Neural cell (in vitro differentiated cells): ENCODE results near the gene GRID1.

Experiments
- EP300 ChIP-seq: fragments of 450-650 bp; conservative IDR thresholded peaks from 2 replicates; pipeline ENCODE4 v1.6.1; 2014; ENCODE audit warnings: antibody characterized with exemption, mild to moderate bottlenecking, moderate library complexity; ENCODE audit not compliant: poor library complexity, severe bottlenecking
- EZH2 ChIP-seq: fragments of 200-600, 300-800 bp; shearing (Covaris generic), sonication (generic); IDR thresholded peaks from 2 replicates; pipeline ENCODE4 v1.6.1; 2014; ENCODE audit warnings: antibody characterized with exemption, low read length, borderline replicate concordance, mild to moderate bottlenecking; ENCODE audit not compliant: insufficient read depth, poor library complexity, severe bottlenecking
- MXI1 ChIP-seq: fragments of 450-650 bp; conservative IDR thresholded peaks from 2 replicates; pipeline ENCODE4 v1.6.1; 2014; ENCODE audit warnings: antibody characterized with exemption, mild to moderate bottlenecking; ENCODE audit not compliant: poor library complexity, severe bottlenecking
- POLR2AphosphoS5 ChIP-seq: IDR thresholded peaks from 2 replicates; pipeline ENCODE4 v1.6.1; 2012
- REST ChIP-seq: IDR thresholded peaks from 2 replicates; pipeline ENCODE4 v1.6.1; 2012; ENCODE audit warnings: borderline replicate concordance
- TF ChIP-seq, protein P1 (sequence below): fragments of 450-650 bp; IDR thresholded peaks from 2 replicates; pipeline ENCODE4 v1.5.1; 2014; ENCODE audit warnings: antibody characterized with exemption, mild to moderate bottlenecking, moderate library complexity; ENCODE audit not compliant: poor library complexity, severe bottlenecking

DNA sequence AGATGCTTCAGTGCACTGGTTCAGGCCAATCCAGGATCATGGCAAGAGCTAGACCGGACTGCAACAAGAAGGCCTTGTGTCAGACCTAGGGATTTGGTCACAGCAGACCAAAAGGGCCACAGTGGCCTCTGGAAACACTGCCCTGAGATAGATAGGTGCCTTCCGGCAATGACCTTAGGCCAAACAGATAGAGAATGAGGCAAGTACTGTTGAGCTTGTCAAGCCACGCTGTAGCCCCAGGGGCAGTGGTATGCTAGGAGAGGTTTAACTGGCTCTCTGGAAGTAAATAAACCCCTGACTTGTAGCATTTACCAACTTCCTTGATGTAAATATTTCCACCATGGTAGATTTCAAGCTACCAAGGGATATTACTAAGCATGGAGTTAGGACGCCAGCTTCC lies 197.5 kb downstream of the GRID1 start:
- TF ChIP-seq, protein P1, sequence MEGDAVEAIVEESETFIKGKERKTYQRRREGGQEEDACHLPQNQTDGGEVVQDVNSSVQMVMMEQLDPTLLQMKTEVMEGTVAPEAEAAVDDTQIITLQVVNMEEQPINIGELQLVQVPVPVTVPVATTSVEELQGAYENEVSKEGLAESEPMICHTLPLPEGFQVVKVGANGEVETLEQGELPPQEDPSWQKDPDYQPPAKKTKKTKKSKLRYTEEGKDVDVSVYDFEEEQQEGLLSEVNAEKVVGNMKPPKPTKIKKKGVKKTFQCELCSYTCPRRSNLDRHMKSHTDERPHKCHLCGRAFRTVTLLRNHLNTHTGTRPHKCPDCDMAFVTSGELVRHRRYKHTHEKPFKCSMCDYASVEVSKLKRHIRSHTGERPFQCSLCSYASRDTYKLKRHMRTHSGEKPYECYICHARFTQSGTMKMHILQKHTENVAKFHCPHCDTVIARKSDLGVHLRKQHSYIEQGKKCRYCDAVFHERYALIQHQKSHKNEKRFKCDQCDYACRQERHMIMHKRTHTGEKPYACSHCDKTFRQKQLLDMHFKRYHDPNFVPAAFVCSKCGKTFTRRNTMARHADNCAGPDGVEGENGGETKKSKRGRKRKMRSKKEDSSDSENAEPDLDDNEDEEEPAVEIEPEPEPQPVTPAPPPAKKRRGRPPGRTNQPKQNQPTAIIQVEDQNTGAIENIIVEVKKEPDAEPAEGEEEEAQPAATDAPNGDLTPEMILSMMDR = no peak
- TF ChIP-seq REST = no peak
- TF ChIP-seq MXI1 = no peak
- no peak for TF ChIP-seq EZH2
- TF ChIP-seq POLR2AphosphoS5 = no peak
- TF ChIP-seq EP300 = no peak
